ENCODE results near the gene TMEM184B.

Gene TMEM184B

GRCh38 chr22:38221407-38221806 lies 51.4 kb downstream of the TMEM184B start:
- no peak for DNase-seq

- DNase-seq: no peak
These were observed 52.0 kb downstream of the TMEM184B start for GRCh38 chr22:38220653-38221386.

- DNase-seq: no peak
These were observed 52.6 kb downstream of the TMEM184B start for GRCh38 chr22:38220163-38220562.

- no peak for DNase-seq
These were observed 53.2 kb downstream of the TMEM184B start for GRCh38 chr22:38219632-38220031.

- DNase-seq: peak; percentile 54
These were observed 53.9 kb downstream of the TMEM184B start for GRCh38 chr22:38218661-38219622.

- DNase-seq: no peak
These were observed 57.4 kb downstream of the TMEM184B start for GRCh38 chr22:38215156-38216038.

GRCh38 chr22:38214302-38215056 lies 58.3 kb downstream of the TMEM184B start:
- peak; percentile 53 for DNase-seq

GRCh38 chr22:38213990-38214301 lies 58.9 kb downstream of the TMEM184B start:
- DNase-seq: no peak

- no peak for DNase-seq
These were observed 59.4 kb downstream of the TMEM184B start for GRCh38 chr22:38213319-38213989.

GRCh38 chr22:38212442-38212841 lies 60.4 kb downstream of the TMEM184B start:
- no peak for DNase-seq

- no peak for DNase-seq
These were observed 61.3 kb downstream of the TMEM184B start for GRCh38 chr22:38211556-38211955.

- DNase-seq: no peak
These were observed 64.2 kb downstream of the TMEM184B start for GRCh38 chr22:38208551-38208968.

GRCh38 chr22:38207898-38208432 lies 64.8 kb downstream of the TMEM184B start:
- no peak for DNase-seq

GRCh38 chr22:38205261-38206128 lies 67.3 kb downstream of the TMEM184B start:
- DNase-seq: no peak

- no peak for DNase-seq
These were observed 68.0 kb downstream of the TMEM184B start for GRCh38 chr22:38204784-38205183.

GRCh38 chr22:38203855-38204514 lies 68.8 kb downstream of the TMEM184B start:
- DNase-seq: no peak

GRCh38 chr22:38203090-38203810 lies 69.6 kb downstream of the TMEM184B start:
- DNase-seq: peak; percentile 25

GRCh38 chr22:38202437-38203089 lies 70.2 kb downstream of the TMEM184B start:
- DNase-seq: peak; percentile 60

All from stimulated activated naive CD4-positive, alpha-beta T cell treated with Interleukin-2 at 50 U/mL for 16 hours (primary cell).